Adrenal gland (tissue), 12 donors: Measurements from ENCODE around the gene CDK14. TPM values are rescaled to one million over a fixed set of nuclear protein-coding genes. Genes with fewer than 3 reads are reported as not detected.

ENCODE experiments used
- DNase-seq, 7 donors: peaks; one replicate each; pipeline ENCODE4 v3.0.0-alpha.2; 2019 to 2020
- H3K27ac ChIP-seq, 5 donors: fragments of 200-600 bp; sonication (generic) in 4 of 5; 1 replicate in 3 of 5; 2 replicates in 2 of 5; pipeline versions ENCODE4 v1.5.1 to v1.8.0; 2016 to 2020; ENCODE audit warnings: mild to moderate bottlenecking in 1 of 5
- H3K27me3 ChIP-seq: fragments of 200-600 bp; 2 replicates; pipeline ENCODE4 v1.8.0; 2021
- H3K36me3 ChIP-seq, 2 donors: fragments of 200-600 bp; replicated peaks in 1 of 2; 1 replicate in 1 of 2; 2 replicates in 1 of 2; pipeline versions ENCODE4 v1.5.1 to v1.8.0; 2018 to 2022
- H3K4me1 ChIP-seq, 2 donors: fragments of 200-600 bp; replicated peaks in 1 of 2; 1 replicate in 1 of 2; 2 replicates in 1 of 2; pipeline versions ENCODE4 v1.5.1 to v1.8.0; 2018 to 2021
- H3K4me3 ChIP-seq, 4 donors: fragments of 200-600 bp; sonication (generic) in 3 of 4; one replicate each; pipeline ENCODE4 v1.5.1; 2016 to 2018
- H3K9me3 ChIP-seq, 3 donors: fragments of 200-600 bp; sonication (generic) in 1 of 3; replicated peaks in 1 of 3; 1 replicate in 2 of 3; 2 replicates in 1 of 3; pipeline versions ENCODE4 v1.5.1 to v1.8.0; 2016 to 2021
- CTCF ChIP-seq, 6 experiments: fragments of 450-650 bp in 4 of 6; fragments of 200-600 bp in 2 of 6; sonication (generic) in 1 of 6; IDR thresholded peaks; 1 replicate in 5 of 6; 2 replicates in 1 of 6; pipeline versions ENCODE4 v1.5.1 to v1.8.0; 2016 to 2021; ENCODE audit warnings: antibody characterized with exemption in 6 of 6, mild to moderate bottlenecking in 2 of 6, moderate library complexity in 1 of 6
- POLR2A ChIP-seq, 2 donors: fragments of 450-650 bp; IDR thresholded peaks; one replicate each; pipeline ENCODE4 v1.6.1; 2017; ENCODE audit warnings: antibody characterized with exemption in 2 of 2, mild to moderate bottlenecking in 2 of 2, moderate library complexity in 1 of 2
- WGBS, 4 donors: extraction: QIAGEN DNeasy Blood & Tissue Kit in 2 of 4; methylation state at CpG; one replicate each; pipeline versions ENCODE4 v1.1.5 to v1.1.7; 2013 to 2017; 5-methylcytosine and 5-hydroxymethylcytosine counted together
- intact Hi-C, 2 donors: fragments of 100-400 bp; cut with DNase I; formaldehyde crosslinking; loops; one replicate each; pipeline versions ENCODE4 v1.14.1 to v1.15.0; 2022 to 2023
- polyA plus RNA-seq, 3 donors: library from polyadenylated mRNA; stranded (reverse); fragments of 200-250 nt in 2 of 3; fragments of 350-450 nt in 1 of 3; fragmentation: Illumina TruSeq in 1 of 3; extraction: RNeasy Lipid Tissue Mini Kit (QIAGEN cat#74804) in 1 of 3; gene quantifications; one replicate each; pipeline ENCODE4 v1.2.3, GENCODE V29; 2013 to 2014
- total RNA-seq, 9 donors: library from RNA; depleted of rRNA in 4 of 9; stranded (reverse); fragments of >200 nt in 4 of 9; fragments of 120-200 nt in 1 of 9; fragmentation: NEBNext Ultra II Directional in 1 of 9; extraction: Animal tissue kit (Norgen Biotek cat#: 25700) in 1 of 9; gene quantifications; one replicate each; pipeline versions ENCODE4 v1.1.0 to v1.2.4, GENCODE V29; 2013 to 2023
- donor health status: healthy with polysubstance abuse.
- donor health status: Bipolar disorder and iron deficiency.
- donor health status: DM: yes; HTN: yes; CAD: no.
- donor health status: DM: no; HTN: no; CAD: no.
- donor health status: DM: no; HTN: no; CAD: no.
- donor health status: DM: yes; HTN: yes; CAD: no.

The CDK14 gene
- total and polyA plus RNA-seq, 12 donors, result 1.9 to 14.5 (median 7.6) TPM

GRCh38 chr7:90660100-90660499, 64.0 kb downstream of the CDK14 start:
- H3K4me3 ChIP-seq, result no peak overlapping the region
- H3K27me3 ChIP-seq, result no peaks in the 10 kb centered on the region
- no peak for TF ChIP-seq CTCF (IDR thresholded peaks at IDR 0.05)
- TF ChIP-seq POLR2A (IDR thresholded peaks at IDR 0.05), result no peak
- 84 to 95% (median 90%) methylated on average over 2 of the region's 2 CpGs for WGBS, 4 donors
- H3K27ac ChIP-seq, result no peak overlapping the region
- no peaks in the 10 kb centered on the region for H3K4me1 ChIP-seq
- H3K36me3 ChIP-seq, result no peaks in the 10 kb centered on the region
- H3K9me3 ChIP-seq, result no peaks in the 10 kb centered on the region
- intact Hi-C loops, result no loop called here
- no peak for DNase-seq

DNA sequence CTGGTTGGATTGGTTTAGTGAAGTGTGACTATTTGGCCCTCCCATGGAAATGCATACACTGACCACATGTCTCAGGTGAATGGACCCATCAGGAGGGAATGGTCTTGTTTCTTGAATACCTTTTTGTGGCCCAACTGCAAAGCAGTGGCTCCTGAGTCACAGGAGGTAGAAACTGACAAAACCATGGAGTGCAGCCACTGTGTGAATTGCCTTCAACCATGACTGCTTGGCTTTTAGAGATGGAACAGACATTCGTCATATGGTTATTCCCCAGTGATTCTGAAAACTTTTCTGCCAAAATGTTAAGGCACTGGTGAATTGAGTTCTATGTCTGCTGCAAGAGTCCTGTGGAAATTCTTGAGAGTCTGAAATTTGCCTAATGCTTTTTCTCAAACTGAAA, 64.7 kb downstream of the CDK14 start:
- intact Hi-C loops, result no loop called here

DNA sequence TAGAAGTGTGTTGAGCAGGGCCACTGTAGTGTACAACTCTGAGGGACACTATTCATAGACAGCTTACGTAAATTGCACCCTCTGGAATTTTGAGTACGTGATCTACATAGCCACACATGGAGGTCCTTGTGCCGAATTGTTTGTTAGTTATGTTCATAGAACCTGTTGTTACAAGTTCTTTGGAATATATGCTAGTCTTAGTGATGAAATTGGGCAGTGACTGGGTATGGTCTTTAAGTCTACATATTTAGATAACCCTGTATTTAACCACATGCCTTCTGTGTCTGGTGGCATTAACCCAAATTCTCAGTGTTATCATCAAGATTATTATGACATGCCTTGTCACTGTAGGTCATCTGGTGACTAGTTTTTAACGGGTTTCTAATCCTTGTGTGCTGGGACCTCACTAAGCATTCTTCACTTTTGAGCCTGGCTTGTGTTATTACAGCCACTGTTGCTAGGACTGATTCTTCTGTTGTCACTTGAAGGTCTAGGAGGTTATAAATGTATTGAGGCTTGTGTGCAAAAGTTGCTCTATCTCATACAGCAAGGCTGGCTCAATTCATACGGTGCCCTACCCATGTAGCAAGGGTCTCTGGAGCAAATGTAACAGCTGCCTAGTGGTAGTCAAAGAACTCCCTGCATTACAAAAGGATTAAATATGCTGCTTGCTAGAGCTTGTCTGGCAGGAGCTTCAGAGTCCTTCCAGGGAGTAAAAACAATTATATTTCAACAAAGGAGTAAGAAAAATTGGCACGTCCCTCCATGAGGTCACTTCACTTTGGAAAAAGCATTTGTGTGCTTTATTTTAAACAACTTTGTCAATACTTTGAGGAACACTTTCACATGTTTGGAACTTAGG, 65.4 kb downstream of the CDK14 start:
- no peak overlapping the region for H3K27ac ChIP-seq
- TF ChIP-seq POLR2A (IDR thresholded peaks at IDR 0.05) (no peak), CTCF (IDR thresholded peaks at IDR 0.05) (no peak)
- H3K4me1 ChIP-seq, result no peaks in the 10 kb centered on the region
- intact Hi-C loops, result no loop called here
- no peaks in the 10 kb centered on the region for H3K27me3 ChIP-seq
- no peaks in the 10 kb centered on the region for H3K36me3 ChIP-seq
- H3K4me3 ChIP-seq, result no peak overlapping the region
- DNase-seq, result no peak
- WGBS, 4 donors, result 64 to 72% (median 69%) methylated on average over 6 of the region's 6 CpGs
- no peaks in the 10 kb centered on the region for H3K9me3 ChIP-seq

More for the DNA sequence above, 64.7 kb downstream of the CDK14 start:
- Histone ChIP-seq H3K9me3 (no peaks in the 10 kb centered on the region), H3K36me3 (no peaks in the 10 kb centered on the region), H3K27ac (no peak overlapping the region), H3K27me3 (no peaks in the 10 kb centered on the region), H3K4me3 (no peak overlapping the region), H3K4me1 (no peaks in the 10 kb centered on the region)
- 73 to 92% (median 76%) methylated on average over 1 of the region's 1 CpG for WGBS, 4 donors
- no peak for DNase-seq
- no peak for TF ChIP-seq CTCF (IDR thresholded peaks at IDR 0.05)
- no peak for TF ChIP-seq POLR2A (IDR thresholded peaks at IDR 0.05)

DNA sequence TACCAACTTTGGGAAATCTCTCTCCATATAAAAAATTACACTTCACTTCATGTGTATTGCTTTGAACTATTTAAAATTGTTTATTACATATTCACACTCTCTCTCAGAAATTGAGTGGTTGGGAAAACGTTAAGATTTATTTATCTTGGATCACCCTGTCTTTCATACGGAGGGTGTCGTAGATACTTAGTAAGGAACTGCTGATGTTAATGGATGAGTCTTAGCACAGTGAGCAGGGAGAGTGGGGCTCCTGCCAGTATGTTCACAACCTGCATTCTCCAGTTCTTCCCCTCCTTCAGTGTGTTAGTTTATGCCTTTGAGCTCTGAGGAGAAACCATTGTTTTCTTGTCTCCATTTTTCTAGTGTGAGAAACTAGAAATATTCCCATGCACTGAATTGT, 67.1 kb downstream of the CDK14 start:
- no peaks in the 10 kb centered on the region for H3K4me1 ChIP-seq
- H3K27ac ChIP-seq, result no peak overlapping the region
- 64 to 75% (median 69%) methylated on average over 3 of the region's 3 CpGs for WGBS, 4 donors
- no peak overlapping the region for H3K4me3 ChIP-seq
- intact Hi-C loops, result no loop called here
- no peaks in the 10 kb centered on the region for H3K27me3 ChIP-seq
- TF ChIP-seq CTCF (IDR thresholded peaks at IDR 0.05) (no peak), POLR2A (IDR thresholded peaks at IDR 0.05) (no peak)
- DNase-seq, result no peak
- no peaks in the 10 kb centered on the region for H3K36me3 ChIP-seq
- no peaks in the 10 kb centered on the region for H3K9me3 ChIP-seq
